Limb (tissue), 2 donors: ENCODE data around the gene CREB5.

Experiments used
- DNase-seq, 2 donors: peaks; one replicate each; pipeline ENCODE4 v3.0.0-alpha.2; 2016; ENCODE audit errors: extremely low spot score in 2 of 2

Gene CREB5

GRCh38 chr7:28474640-28475039 is 62.3 kb downstream of the CREB5 start:
- no peak for DNase-seq

- DNase-seq = no peak
These were observed 64.7 kb downstream of the CREB5 start for GRCh38 chr7:28477041-28477442.

GRCh38 chr7:28478656-28479055 is 66.3 kb downstream of the CREB5 start:
- no peak for DNase-seq

- DNase-seq = no peak
These were observed 67.2 kb downstream of the CREB5 start for GRCh38 chr7:28479507-28479947.

- no peak for DNase-seq
These were observed 68.3 kb downstream of the CREB5 start for GRCh38 chr7:28480595-28480994.

- DNase-seq = peak; percentile 62 to 68
These were observed 69.0 kb downstream of the CREB5 start for GRCh38 chr7:28481091-28481926.

GRCh38 chr7:28483112-28483511 is 70.8 kb downstream of the CREB5 start:
- no peak for DNase-seq

- no peak for DNase-seq
These were observed 71.7 kb downstream of the CREB5 start for GRCh38 chr7:28483908-28484605.

- DNase-seq = no peak
These were observed 72.3 kb downstream of the CREB5 start for GRCh38 chr7:28484606-28484935.

GRCh38 chr7:28487487-28487886 is 75.2 kb downstream of the CREB5 start:
- no peak for DNase-seq

GRCh38 chr7:28488061-28488791 is 75.9 kb downstream of the CREB5 start:
- no peak for DNase-seq

GRCh38 chr7:28490831-28491230 is 78.5 kb downstream of the CREB5 start:
- no peak for DNase-seq

GRCh38 chr7:28493477-28493876 is 81.2 kb downstream of the CREB5 start:
- no peak for DNase-seq

GRCh38 chr7:28497009-28497408 is 84.7 kb downstream of the CREB5 start:
- peak in 1 of 2 donors; percentile 56 for DNase-seq

GRCh38 chr7:28498636-28499035 is 86.3 kb downstream of the CREB5 start:
- no peak for DNase-seq

- no peak for DNase-seq
These were observed 87.8 kb downstream of the CREB5 start for GRCh38 chr7:28500138-28500537.

- no peak for DNase-seq
These were observed 90.1 kb downstream of the CREB5 start for GRCh38 chr7:28502408-28502807.

- DNase-seq = no peak
These were observed 91.1 kb downstream of the CREB5 start for GRCh38 chr7:28503396-28503795.

- no peak for DNase-seq
These were observed 92.7 kb downstream of the CREB5 start for GRCh38 chr7:28505014-28505413.

GRCh38 chr7:28505867-28506266 is 93.5 kb downstream of the CREB5 start:
- DNase-seq = no peak

GRCh38 chr7:28507525-28508282 is 95.4 kb downstream of the CREB5 start:
- no peak for DNase-seq
